HepG2 (cell line): ENCODE measurements around the gene INSRR. TPM values are rescaled to one million over a fixed set of nuclear protein-coding genes. Genes with fewer than 3 reads are reported as not detected.

Source experiments
- ATAC-seq: fragments of 200-7000 bp; cut with Tn5 transposase; 3 replicates; pipeline ENCODE4 v1.9.1; 2020; ENCODE audit warnings: mild to moderate bottlenecking, moderate library complexity
- BruUV-seq: library from RNA; stranded (reverse); fragments of 400-500 nt; replicated peaks from 2 replicates; lab custom pipeline; 2021; lab: Mats Ljungman, UMichigan
- CTCF ChIA-PET: fragments of 300-600 bp; formaldehyde crosslinking; extraction: SDS; loops from one replicate; lab custom pipeline; 2021; ENCODE audit warnings: low total read pairs, inconsistent platforms, low intra/inter-chr PET ratio; lab: Yijun Ruan, JAX
- POLR2A ChIA-PET: fragments of 350-600 bp; sonication (Branson Sonifier 250); formaldehyde crosslinking; loops from one replicate; lab custom pipeline; 2020; ENCODE audit warnings: antibody characterized with exemption, inconsistent platforms; lab: Yijun Ruan, JAX
- DNase-seq: peaks from one replicate; pipeline ENCODE4 v3.0.0-alpha.2; 2015; ENCODE audit warnings: low spot score
- FAIRE-seq: peaks from 3 replicates; lab custom pipeline; 2011; peaks lifted over from hg19 to GRCh38; lab: Jason Lieb, UNC
- H2AFZ ChIP-seq: one replicate; pipeline ENCODE4 v1.6.1; 2011; ENCODE audit warnings: low read length, inconsistent platforms
- H3K27ac ChIP-seq: fragments of 300-600 bp; 3 replicates; pipeline ENCODE4 v1.8.0; 2011; ENCODE audit warnings: mixed run types, mild to moderate bottlenecking, mixed read lengths, low read length, inconsistent platforms; ENCODE audit not compliant: insufficient read depth; ENCODE audit errors: extremely low read length
- H3K27me3 ChIP-seq, 2 experiments: fragments of 200-600 bp in 1 of 2; 2 replicates in 1 of 2; 3 replicates in 1 of 2; pipeline versions ENCODE4 v1.6.0 to v1.8.0; 2011; ENCODE audit warnings: low read length in 2 of 2, mild to moderate bottlenecking in 2 of 2, moderate library complexity in 2 of 2, inconsistent platforms in 1 of 2; ENCODE audit not compliant: insufficient read depth in 2 of 2, control insufficient read depth in 1 of 2
- H3K36me3 ChIP-seq, 2 experiments: fragments of 200-600 bp in 1 of 2; replicated peaks in 1 of 2; 2 replicates in 1 of 2; 3 replicates in 1 of 2; pipeline versions ENCODE4 v1.5.1 to v1.8.0; 2011; ENCODE audit warnings: low read length in 2 of 2, inconsistent platforms in 1 of 2; ENCODE audit not compliant: insufficient read depth in 2 of 2, control insufficient read depth in 1 of 2
- H3K4me1 ChIP-seq: 2 replicates; pipeline ENCODE4 v1.5.1; 2012; ENCODE audit warnings: low read length, inconsistent platforms; ENCODE audit not compliant: insufficient read depth
- H3K4me2 ChIP-seq: 2 replicates; pipeline ENCODE4 v1.6.0; 2011; ENCODE audit warnings: low read depth, low read length, inconsistent platforms
- H3K4me3 ChIP-seq, 3 experiments: fragments of 200-600 bp in 1 of 3; sonication (generic), shearing (Covaris generic) in 1 of 3; replicated peaks in 1 of 3; 2 replicates each; pipeline ENCODE4 v1.5.1; 2011 to 2016; ENCODE audit warnings: low read length in 3 of 3, inconsistent platforms in 2 of 3, low read depth in 2 of 3, mild to moderate bottlenecking in 2 of 3, control low read depth in 1 of 3, mixed read lengths in 1 of 3; ENCODE audit not compliant: insufficient read depth in 1 of 3
- H3K79me2 ChIP-seq: one replicate; pipeline ENCODE4 v1.6.1; 2011; ENCODE audit warnings: low read length, inconsistent platforms; ENCODE audit not compliant: insufficient read depth
- H3K9ac ChIP-seq: 2 replicates; pipeline ENCODE4 v1.6.0; 2011; ENCODE audit warnings: mild to moderate bottlenecking, low read depth, low read length, inconsistent platforms; ENCODE audit not compliant: insufficient read depth
- H3K9me3 ChIP-seq: 2 replicates; pipeline ENCODE4 v1.5.1; 2012; ENCODE audit warnings: mild to moderate bottlenecking, low read length
- H4K20me1 ChIP-seq: 2 replicates; pipeline ENCODE4 v1.6.0; 2011; ENCODE audit warnings: inconsistent platforms, mild to moderate bottlenecking, low read length, moderate library complexity; ENCODE audit not compliant: insufficient read depth
- AGO1 ChIP-seq: fragments of 200-400 bp; formaldehyde crosslinking; IDR thresholded peaks from 2 replicates; pipeline ENCODE4 v1.6.1; 2017; ENCODE audit warnings: mild to moderate bottlenecking, low read depth, low read length, moderate library complexity; ENCODE audit not compliant: poor library complexity, severe bottlenecking
- HNF1B ChIP-seq: sonication (generic); formaldehyde crosslinking; IDR thresholded peaks from 2 replicates; pipeline ENCODE4 v1.5.1; 2020; ENCODE audit warnings: mild to moderate bottlenecking, moderate library complexity, missing genetic modification reagents
- ISL2 ChIP-seq: sonication (generic); formaldehyde crosslinking; IDR thresholded peaks from 2 replicates; pipeline ENCODE4 v1.5.0; 2020; ENCODE audit warnings: missing genetic modification reagents
- RFX3 ChIP-seq: IDR thresholded peaks from 2 replicates; pipeline ENCODE4 v1.6.1; 2016; ENCODE audit warnings: missing biosample characterization, missing genetic modification reagents
- SMARCE1 ChIP-seq: fragments of 450-650 bp; IDR thresholded peaks from 2 replicates; pipeline ENCODE4 v1.6.1; 2017; ENCODE audit warnings: borderline replicate concordance
- TRAFD1 ChIP-seq: sonication (generic); formaldehyde crosslinking; IDR thresholded peaks from 2 replicates; pipeline ENCODE4 v1.5.1; 2020; ENCODE audit warnings: missing genetic modification reagents, mild to moderate bottlenecking, borderline replicate concordance
- YEATS4 ChIP-seq: sonication (generic); formaldehyde crosslinking; IDR thresholded peaks from 2 replicates; pipeline ENCODE4 v1.4.0; 2020; ENCODE audit warnings: missing genetic modification reagents, borderline replicate concordance
- ZFAT ChIP-seq: sonication (generic); formaldehyde crosslinking; conservative IDR thresholded peaks from 2 replicates; pipeline ENCODE4 v1.8.1; 2023; ENCODE audit warnings: missing genetic modification reagents, inconsistent platforms
- ZNF547 ChIP-seq: sonication (generic); formaldehyde crosslinking; IDR thresholded peaks from 2 replicates; pipeline ENCODE4 v1.5.1; 2020; ENCODE audit warnings: mild to moderate bottlenecking, missing genetic modification reagents
- ZNF761 ChIP-seq: sonication (generic); formaldehyde crosslinking; conservative IDR thresholded peaks from 2 replicates; pipeline ENCODE4 v1.4.0; 2020; ENCODE audit warnings: mild to moderate bottlenecking, missing genetic modification reagents
- ZNF816 ChIP-seq: sonication (generic); formaldehyde crosslinking; IDR thresholded peaks from 2 replicates; pipeline ENCODE4 v1.8.0; 2022; ENCODE audit warnings: missing genetic modification reagents, mild to moderate bottlenecking, borderline replicate concordance
- ZZZ3 ChIP-seq: sonication (generic); formaldehyde crosslinking; IDR thresholded peaks from 2 replicates; pipeline ENCODE4 v1.4.0; 2020; ENCODE audit warnings: missing genetic modification reagents, mild to moderate bottlenecking, borderline replicate concordance
- WGBS: methylation state at CpG from one replicate; pipeline ENCODE4 v1.1.6; 2017; ENCODE audit warnings: low lambda C conversion rate; 5-methylcytosine and 5-hydroxymethylcytosine counted together
- in situ Hi-C: cut with HindIII; loops from 2 replicates; pipeline ENCODE4 v1.10.0; 2017; ENCODE audit warnings: low pct_unique_long_range_greater_than_20kb; ENCODE audit not compliant: extremely low pct_ligation_motif_present
- intact Hi-C: fragments of 100-400 bp; cut with micrococcal nuclease; formaldehyde crosslinking; loops from one replicate; pipeline ENCODE4 v1.10.0; 2022; ENCODE audit not compliant: unreplicated experiment
- polyA plus RNA-seq, 8 experiments: library from polyadenylated mRNA; depleted of rRNA in 3 of 8; stranded (reverse) in 7 of 8; unstranded in 1 of 8; fragments of >200 nt; fragmentation: Illumina TruSeq in 4 of 8; extraction: Trizol in 4 of 8; gene quantifications; 2 replicates each; pipeline versions ENCODE4 v1.2.1 to v1.2.3, GENCODE V29; 2011 to 2016; ENCODE audit warnings: low read depth in 4 of 8, missing spikeins in 1 of 8, mixed read lengths in 1 of 8; ENCODE audit not compliant: insufficient read depth in 1 of 8
- total RNA-seq, 5 experiments: library from RNA; depleted of rRNA; stranded (reverse); fragments of >200 nt; fragmentation: Illumina TruSeq; extraction: Trizol; gene quantifications; 2 replicates each; pipeline ENCODE4 v1.2.3, GENCODE V29; 2016; ENCODE audit warnings: low read depth in 1 of 5

INSRR gene
- total and polyA plus RNA-seq, 2 of the 13 experiments (the other 11 are each of a cell fraction or from before 2014, with no cell fraction given) = not detected

- no peaks in the 10 kb centered on the region for H4K20me1 ChIP-seq
- WGBS = 35% methylated on average over 12 of the region's 12 CpGs
- H3K4me3 ChIP-seq = no peak overlapping the region
- H3K27ac ChIP-seq = no peak overlapping the region
- POLR2A ChIA-PET = no interaction called here
- intact Hi-C loops = no loop called here
- peaks cover 10 to 88% of the 10 kb centered on the region in 2 experiments for H3K27me3 ChIP-seq
- ATAC-seq (no peak), FAIRE-seq (no peak), DNase-seq (no peak)
- CTCF ChIA-PET = no interaction called here
- no peak overlapping the region for H3K9ac ChIP-seq
- H3K4me2 ChIP-seq = no peak overlapping the region
- no TSS peak for BruUV-seq
- H3K9me3 ChIP-seq = no peaks in the 10 kb centered on the region
- H3K79me2 ChIP-seq = no peaks in the 10 kb centered on the region
- in situ Hi-C loops = no loop called here
- H3K36me3 ChIP-seq = no peaks in the 10 kb centered on the region
- H2AFZ ChIP-seq = peak overlapping the region; percentile 37
- H3K4me1 ChIP-seq = peaks cover 28% of the 10 kb centered on the region
- TF ChIP-seq ZZZ3 (CRISPR knock-in tag) (no peak), AGO1 (no peak), ZNF816 (CRISPR knock-in tag) (no peak), SMARCE1 (no peak), ZFAT (no peak), TRAFD1 (no peak), RFX3 (CRISPR knock-in tag) (no peak), ZNF547 (CRISPR knock-in tag) (no peak), ZNF761 (CRISPR knock-in tag) (no peak), ISL2 (CRISPR knock-in tag) (no peak), YEATS4 (no peak), HNF1B (CRISPR knock-in tag) (no peak)
Measured at GRCh38 chr1:156898971-156899664, 40.2 kb upstream of the INSRR start.
